GM12865 (cell line): ENCODE data around the gene TACR1.
"Not testable (repeated sequence)": the region's sequence is repeated elsewhere in the genome, so short reads cannot be mapped to it uniquely, and the experiment has no call there.

Source experiments
- DNase-seq: peaks from one replicate; pipeline ENCODE4 v3.0.0; 2010; ENCODE audit warnings: low read depth
- H3K4me3 ChIP-seq: 2 replicates; pipeline ENCODE4 v1.5.1; 2011; ENCODE audit warnings: mild to moderate bottlenecking, low read depth, low read length, control low read depth
- CTCF ChIP-seq: IDR thresholded peaks from 2 replicates; pipeline ENCODE4 v1.5.1; 2011; ENCODE audit warnings: low read length, control low read depth, low read depth, inconsistent platforms; ENCODE audit not compliant: insufficient read depth; ENCODE audit errors: missing control alignments

TACR1 gene

GRCh38 chr2:75199428-75200011 lies at the start of gene TACR1:
TSS of gene TACR1 (minus strand) at chr2:75199520. CDS start at chr2:75198934, 586 bp downstream.
- TF ChIP-seq CTCF: peak; percentile 31
- H3K4me3 ChIP-seq: peak within 1 kb of the TSS; percentile 25
- DNase-seq: peak; percentile 75

GRCh38 chr2:75248581-75248980 lies 49.3 kb upstream of the TACR1 start:
- not testable (repeated sequence) for H3K4me3 ChIP-seq, DNase-seq

- DNase-seq: no peak
- no peak for TF ChIP-seq CTCF
- no peak overlapping the region for H3K4me3 ChIP-seq
These were observed 47.3 kb upstream of the TACR1 start for GRCh38 chr2:75246441-75247167.

- TF ChIP-seq CTCF: no peak
- H3K4me3 ChIP-seq: no peak overlapping the region
- no peak for DNase-seq
These were observed 43.9 kb upstream of the TACR1 start for GRCh38 chr2:75243219-75243618.

- peak; percentile 54 for TF ChIP-seq CTCF
- DNase-seq: peak; percentile 48
- no peak overlapping the region for H3K4me3 ChIP-seq
These were observed 42.4 kb upstream of the TACR1 start for GRCh38 chr2:75241696-75242095.

- no peak for TF ChIP-seq CTCF
- DNase-seq: no peak
- H3K4me3 ChIP-seq: no peak overlapping the region
These were observed 39.5 kb upstream of the TACR1 start for GRCh38 chr2:75238670-75239330.

GRCh38 chr2:75237296-75237695 lies 38.0 kb upstream of the TACR1 start:
- H3K4me3 ChIP-seq: no peak overlapping the region
- TF ChIP-seq CTCF: no peak
- no peak for DNase-seq
